ENCODE data around the gene FHOD3. TPM values are rescaled to one million over a fixed set of nuclear protein-coding genes. Genes with fewer than 3 reads are reported as not detected.

The FHOD3 gene
- total and polyA plus RNA-seq, 2 of the 13 experiments (the other 11 are each of a cell fraction or from before 2014, with no cell fraction given): 0.07 TPM; not detected in 1

DNA sequence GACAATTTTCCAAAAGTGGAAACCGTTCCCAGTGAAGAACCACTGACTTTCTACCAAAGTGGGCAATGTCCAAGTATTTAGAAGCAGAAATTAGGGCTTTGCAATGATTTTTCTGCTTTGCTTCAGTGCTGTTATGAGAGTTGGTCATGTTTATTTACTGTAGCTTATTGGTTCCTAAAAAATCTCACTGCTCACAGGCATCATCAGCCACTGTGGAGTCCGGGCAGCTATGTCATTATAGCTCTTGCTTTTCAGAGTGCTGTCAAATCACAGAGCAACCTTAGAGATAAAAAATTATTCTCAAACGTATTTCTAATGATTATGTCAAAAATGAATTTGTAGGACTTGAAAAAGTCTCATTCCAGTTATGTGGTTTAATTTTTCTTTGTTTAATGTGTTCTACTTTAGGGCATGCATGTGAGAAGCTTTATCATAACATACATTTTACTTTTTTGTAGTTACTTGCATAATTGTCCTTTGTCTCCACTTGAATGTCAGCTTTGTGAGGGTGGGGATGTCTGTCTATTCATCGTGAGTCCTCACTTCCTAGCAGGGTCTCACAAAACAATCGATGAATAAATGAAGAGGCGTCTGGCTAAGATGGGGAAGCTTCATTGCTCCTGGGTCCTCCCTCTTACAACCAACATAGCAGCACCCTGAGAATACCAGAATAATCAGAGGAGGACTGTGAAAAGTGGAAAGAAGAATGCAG, 413.7 kb downstream of the FHOD3 start:
- DNase-seq (ENCODE audit: low spot score) (no peak), FAIRE-seq (no peak)
- POLR2A ChIA-PET: no interaction called here

DNA sequence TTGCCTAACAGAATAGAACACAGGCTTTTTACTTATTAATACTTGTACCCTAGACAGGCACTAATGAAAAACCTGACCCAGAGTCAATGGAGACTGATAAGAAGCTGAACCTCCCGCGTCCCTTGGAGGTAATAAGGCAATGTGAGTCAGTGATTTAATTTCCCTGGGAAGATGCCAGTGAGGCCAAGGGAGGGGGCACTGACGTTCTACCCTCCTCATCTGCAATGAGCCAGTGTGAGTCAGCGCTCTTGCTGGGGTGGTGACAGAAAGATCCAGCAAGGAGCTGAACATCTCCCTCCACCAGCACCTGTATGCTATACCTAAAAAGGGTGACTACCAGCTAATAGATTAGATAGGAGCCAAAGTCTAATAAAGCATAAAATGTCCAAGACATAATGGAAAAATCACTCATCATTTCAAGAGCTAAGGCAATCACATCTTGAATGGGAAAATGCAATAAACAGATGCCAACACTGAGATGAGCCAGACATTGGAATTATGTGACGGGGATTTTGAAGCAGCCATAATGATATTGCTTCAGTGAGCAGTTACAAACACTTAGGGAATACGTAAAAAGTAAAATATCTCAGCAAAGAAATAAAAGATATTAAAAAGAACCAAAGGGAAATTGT, 414.4 kb downstream of the FHOD3 start:
- H4K20me1 ChIP-seq (ENCODE audit: insufficient read depth, low read length): no peaks in the 10 kb centered on the region
- no peaks in the 10 kb centered on the region for H3K4me1 ChIP-seq (ENCODE audit: insufficient read depth, low read length)
- BruUV-seq (replicated peaks): no TSS peak
- H3K4me3 ChIP-seq (replicated peaks in 1 of 3; ENCODE audit: insufficient read depth in 1 of 3, low read depth in 2 of 3, low read length in 3 of 3): no peak overlapping the region
- 13% methylated on average over 6 of the region's 6 CpGs for WGBS (ENCODE audit: low lambda C conversion rate)
- ChIA-PET POLR2A (no interaction called here), CTCF (ENCODE audit: low intra/inter-chr PET ratio, low total read pairs) (no interaction called here)
- no peaks in the 10 kb centered on the region for H3K9me3 ChIP-seq (ENCODE audit: low read length)
- TF ChIP-seq ZNF678 (CRISPR knock-in tag; IDR thresholded peaks at IDR 0.05) (no peak), CAMTA2 (CRISPR knock-in tag; IDR thresholded peaks at IDR 0.05; ENCODE audit: borderline replicate concordance) (no peak), ZNF556 (CRISPR knock-in tag; IDR thresholded peaks at IDR 0.05; ENCODE audit: borderline replicate concordance) (no peak), HDAC1 (CRISPR knock-in tag; IDR thresholded peaks at IDR 0.05) (no peak), TMF1 (CRISPR knock-in tag; IDR thresholded peaks at IDR 0.05; ENCODE audit: low read depth) (no peak), KDM6A (CRISPR knock-in tag; IDR thresholded peaks at IDR 0.05; ENCODE audit: low read depth) (no peak), GABPA (IDR thresholded peaks at IDR 0.05; ENCODE audit: low read depth, low read length) (no peak), GABPA (CRISPR knock-in tag; IDR thresholded peaks at IDR 0.05; ENCODE audit: low read depth) (no peak)
- H2AFZ ChIP-seq (ENCODE audit: low read length): no peak overlapping the region
- H3K4me2 ChIP-seq (ENCODE audit: low read depth, low read length): no peak overlapping the region
- intact Hi-C loops (cut with micrococcal nuclease; ENCODE audit: unreplicated experiment) (no loop called here), in situ Hi-C loops (cut with HindIII; ENCODE audit: extremely low pct_ligation_motif_present, low pct_unique_long_range_greater_than_20kb) (no loop called here)
- FAIRE-seq: no peak
- ATAC-seq: no peak
- H3K27ac ChIP-seq (ENCODE audit: extremely low read length, insufficient read depth, low read length): no peak overlapping the region
- H3K27me3 ChIP-seq (ENCODE audit: control insufficient read depth in 1 of 2, insufficient read depth in 2 of 2, low read length in 2 of 2): peaks cover 4 to 15% of the 10 kb centered on the region in 2 experiments; a peak in 3 of 5 replicates
- no peak overlapping the region for H3K9ac ChIP-seq (ENCODE audit: insufficient read depth, low read depth, low read length)
- H3K36me3 ChIP-seq (replicated peaks in 1 of 2; ENCODE audit: control insufficient read depth in 1 of 2, insufficient read depth in 2 of 2, low read length in 2 of 2): no peaks in the 10 kb centered on the region
- no peak for DNase-seq (ENCODE audit: low spot score)
- H3K79me2 ChIP-seq (ENCODE audit: insufficient read depth, low read length): no peaks in the 10 kb centered on the region

More for the DNA sequence above, 413.7 kb downstream of the FHOD3 start:
- Histone ChIP-seq H3K27ac (ENCODE audit: extremely low read length, insufficient read depth, low read length) (no peak overlapping the region), H3K4me1 (ENCODE audit: insufficient read depth, low read length) (no peaks in the 10 kb centered on the region), H2AFZ (ENCODE audit: low read length) (no peak overlapping the region), H3K9ac (ENCODE audit: insufficient read depth, low read depth, low read length) (no peak overlapping the region), H3K27me3 (ENCODE audit: control insufficient read depth in 1 of 2, insufficient read depth in 2 of 2, low read length in 2 of 2) (peaks cover 4 to 13% of the 10 kb centered on the region in 2 experiments; a peak in 4 of 5 replicates), H3K9me3 (ENCODE audit: low read length) (no peaks in the 10 kb centered on the region), H4K20me1 (ENCODE audit: insufficient read depth, low read length) (no peaks in the 10 kb centered on the region), H3K4me2 (ENCODE audit: low read depth, low read length) (no peak overlapping the region), H3K79me2 (ENCODE audit: insufficient read depth, low read length) (no peaks in the 10 kb centered on the region), H3K36me3 (replicated peaks in 1 of 2; ENCODE audit: control insufficient read depth in 1 of 2, insufficient read depth in 2 of 2, low read length in 2 of 2) (no peaks in the 10 kb centered on the region), H3K4me3 (replicated peaks in 1 of 3; ENCODE audit: insufficient read depth in 1 of 3, low read depth in 2 of 3, low read length in 3 of 3) (no peak overlapping the region)
- intact Hi-C loops (cut with micrococcal nuclease; ENCODE audit: unreplicated experiment): no loop called here
- BruUV-seq (replicated peaks): no TSS peak
- TF ChIP-seq, protein P1, sequence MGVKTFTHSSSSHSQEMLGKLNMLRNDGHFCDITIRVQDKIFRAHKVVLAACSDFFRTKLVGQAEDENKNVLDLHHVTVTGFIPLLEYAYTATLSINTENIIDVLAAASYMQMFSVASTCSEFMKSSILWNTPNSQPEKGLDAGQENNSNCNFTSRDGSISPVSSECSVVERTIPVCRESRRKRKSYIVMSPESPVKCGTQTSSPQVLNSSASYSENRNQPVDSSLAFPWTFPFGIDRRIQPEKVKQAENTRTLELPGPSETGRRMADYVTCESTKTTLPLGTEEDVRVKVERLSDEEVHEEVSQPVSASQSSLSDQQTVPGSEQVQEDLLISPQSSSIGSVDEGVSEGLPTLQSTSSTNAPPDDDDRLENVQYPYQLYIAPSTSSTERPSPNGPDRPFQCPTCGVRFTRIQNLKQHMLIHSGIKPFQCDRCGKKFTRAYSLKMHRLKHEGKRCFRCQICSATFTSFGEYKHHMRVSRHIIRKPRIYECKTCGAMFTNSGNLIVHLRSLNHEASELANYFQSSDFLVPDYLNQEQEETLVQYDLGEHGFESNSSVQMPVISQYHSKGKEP (CRISPR knock-in tag; IDR thresholded peaks at IDR 0.05): no peak
- TF ChIP-seq ZNF614 (CRISPR knock-in tag; IDR thresholded peaks at IDR 0.05; ENCODE audit: borderline replicate concordance) (no peak), YY1 (IDR thresholded peaks at IDR 0.05; ENCODE audit: insufficient read depth, insufficient replicate concordance, low read depth, low read length) (no peak), ZNF776 (CRISPR knock-in tag; IDR thresholded peaks at IDR 0.05) (no peak)
- CTCF ChIA-PET (ENCODE audit: low intra/inter-chr PET ratio, low total read pairs): no interaction called here
- in situ Hi-C loops (cut with HindIII; ENCODE audit: extremely low pct_ligation_motif_present, low pct_unique_long_range_greater_than_20kb): no loop called here
- no peak for ATAC-seq
- 0% methylated on average over 6 of the region's 6 CpGs for WGBS (ENCODE audit: low lambda C conversion rate)

All from HepG2 (cell line).